Measurements from ENCODE around the gene NECTIN4.
A peak's percentile ranks its signal among the peaks of the same experiment; 100 is the strongest.

The NECTIN4 gene

DNA sequence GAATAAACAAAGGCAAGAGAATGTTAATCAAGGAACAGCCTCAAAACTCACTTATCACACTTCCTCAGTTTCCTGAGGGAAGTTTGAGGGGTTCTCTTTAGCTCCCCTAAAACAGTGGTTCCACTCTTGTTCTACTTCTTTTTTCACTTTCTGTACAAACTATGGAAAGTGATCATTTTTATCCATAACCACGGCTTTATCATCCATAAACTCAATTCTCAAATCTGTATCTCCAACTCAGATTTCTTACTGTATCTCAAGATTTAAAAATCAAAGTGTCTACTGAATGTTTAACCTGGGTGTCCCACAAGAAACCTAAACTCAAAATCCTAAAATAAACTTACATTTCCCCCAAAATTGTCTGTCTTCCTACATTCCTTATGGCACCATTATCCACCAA lies 24.6 kb upstream of the NECTIN4 start:
- DNase-seq, result no peak

DNA sequence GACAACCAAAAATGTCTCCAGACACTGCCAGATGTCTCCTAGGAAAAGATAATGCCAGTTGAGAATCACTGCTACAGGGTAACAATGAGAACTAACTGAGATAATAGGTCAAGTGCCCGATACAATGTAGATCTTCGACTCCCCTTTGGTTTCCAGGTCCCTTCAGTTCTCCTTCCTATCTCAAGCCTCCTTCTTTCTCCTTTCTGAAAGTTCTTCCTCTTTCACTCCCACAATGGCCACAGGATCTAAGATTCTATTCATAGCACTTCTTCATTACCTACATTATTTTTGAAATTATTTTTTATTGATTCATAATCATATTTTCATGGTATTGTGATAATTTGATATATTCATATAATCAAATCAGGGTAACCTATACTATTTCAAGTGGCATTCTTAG lies 22.2 kb upstream of the NECTIN4 start:
- DNase-seq, result no peak

- no peak for DNase-seq
Observed at GRCh38 chr1:161111117-161111516, 21.8 kb upstream of the NECTIN4 start.

DNA sequence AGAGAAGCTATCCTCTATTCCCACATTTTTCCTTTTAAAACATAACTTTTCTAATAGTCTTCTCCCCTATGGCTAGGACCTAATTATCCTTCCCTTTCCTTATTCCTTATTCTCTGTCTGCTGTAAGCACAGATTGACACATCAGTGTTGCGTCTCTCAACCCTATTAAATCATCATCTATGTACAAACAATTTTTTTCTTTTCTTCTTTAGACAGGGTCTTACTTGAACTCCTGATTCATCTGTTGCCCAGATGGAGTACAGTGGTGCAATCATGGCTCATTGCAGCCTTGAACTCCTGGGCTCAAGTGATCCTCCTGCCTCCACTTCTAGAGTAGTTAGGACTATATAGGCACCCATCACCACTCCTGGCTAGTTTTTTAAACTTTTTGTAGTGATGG lies 17.1 kb upstream of the NECTIN4 start:
- no peak for DNase-seq

GRCh38 chr1:161100556-161100955 lies 11.2 kb upstream of the NECTIN4 start:
- DNase-seq, result no peak

DNA sequence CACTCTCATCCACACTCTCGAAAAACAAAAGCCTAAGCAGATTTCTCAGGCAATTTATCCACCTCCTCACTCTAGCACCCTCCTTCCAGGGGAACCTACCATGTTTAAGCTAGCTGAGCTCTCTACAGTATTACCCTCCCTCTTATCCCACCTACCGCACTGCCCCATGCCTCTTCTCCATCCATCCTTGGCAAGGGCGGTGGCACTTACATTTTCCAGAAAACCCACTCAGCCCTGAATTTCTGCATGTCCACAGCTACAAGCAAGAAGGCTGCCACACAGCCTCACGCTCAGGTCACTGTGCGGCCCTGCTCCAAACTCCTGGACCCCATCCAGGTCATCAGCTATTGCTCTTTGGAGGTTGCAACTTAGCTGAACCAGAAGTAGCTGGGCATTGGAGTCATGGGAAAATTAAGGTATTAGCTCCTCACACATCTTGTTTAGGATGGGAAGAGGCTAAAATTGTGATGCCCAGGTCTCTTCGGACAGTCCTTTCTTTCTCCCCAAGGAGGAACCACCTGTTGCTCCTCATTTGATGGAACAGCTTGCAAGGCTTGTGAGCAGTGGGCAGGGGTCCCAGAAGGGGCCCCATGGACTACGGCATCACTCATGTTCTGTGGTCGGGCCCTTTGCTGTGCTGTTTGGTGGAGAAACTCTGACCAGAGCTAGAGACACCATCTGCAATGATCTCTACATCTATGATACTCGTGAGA lies 9.9 kb upstream of the NECTIN4 start:
- DNase-seq, result no peak

DNA sequence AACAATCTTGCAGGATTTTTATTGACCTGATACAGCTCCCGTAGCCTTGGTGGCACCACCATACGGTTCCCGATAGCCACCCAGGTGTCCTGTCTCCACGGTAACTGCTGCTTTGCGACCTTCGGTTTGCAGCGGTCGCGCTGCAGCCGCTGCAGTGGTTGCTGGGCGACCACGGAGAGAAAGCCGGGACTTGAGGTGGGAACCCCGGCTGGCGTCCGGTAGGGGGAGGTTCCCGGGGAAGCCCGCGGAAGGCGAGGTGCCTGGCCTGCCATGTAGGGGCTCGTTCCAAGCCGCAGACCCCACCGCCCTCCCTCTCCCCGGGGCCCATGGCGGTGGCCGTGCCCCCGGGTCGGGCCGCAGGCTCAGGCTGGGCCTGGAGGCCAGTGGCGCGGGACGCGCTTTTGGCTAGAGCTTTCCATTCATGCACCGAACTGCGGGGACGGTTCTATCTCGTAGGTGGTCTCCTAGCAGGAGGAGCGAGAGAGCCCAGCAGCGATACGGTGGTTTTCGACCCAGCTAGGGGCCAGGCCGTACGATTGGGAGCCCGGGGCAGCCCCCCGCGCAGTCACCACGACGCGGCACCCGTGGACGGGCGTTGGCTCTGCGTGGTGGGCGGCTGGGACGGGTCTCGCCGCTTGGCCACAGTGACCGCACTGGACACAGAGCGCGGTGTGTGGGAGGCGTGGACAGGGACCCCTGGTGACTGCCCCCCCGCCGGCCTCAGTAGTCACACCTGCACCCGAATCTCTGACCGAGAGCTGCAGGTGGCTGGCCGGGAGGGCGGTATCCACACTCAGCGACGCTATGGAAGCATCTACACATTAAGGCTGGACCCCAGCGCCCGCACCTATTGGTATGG lies 9.1 kb upstream of the NECTIN4 start, which contains the start of gene KLHDC9:
TSS of gene KLHDC9 (plus strand) at position 152 of the 859 bp plus-strand sequence. CDS start at position 327, 175 bp downstream.
- DNase-seq, result peak in 50 of 56 donors; percentile 34 to 91 (median 74)

DNA sequence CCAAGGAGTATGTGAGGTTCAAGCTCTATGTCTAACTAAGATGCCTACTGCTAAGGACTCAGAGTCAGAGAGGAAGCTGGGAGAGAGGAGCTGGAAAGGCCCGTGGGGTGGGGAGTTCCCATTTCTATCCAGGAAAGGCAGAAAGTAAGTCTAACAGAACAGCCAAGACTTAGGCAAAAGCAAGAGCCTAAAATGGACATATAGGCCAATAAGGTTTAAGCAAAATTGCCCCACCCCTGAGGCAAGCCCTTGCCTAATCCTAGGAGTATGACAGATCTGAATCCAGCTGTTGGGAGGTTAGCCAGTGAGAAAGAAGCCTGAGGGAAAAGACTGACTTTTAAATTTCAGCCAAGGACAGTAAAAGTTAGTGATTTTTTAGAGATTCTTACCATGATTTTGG lies 7.2 kb upstream of the NECTIN4 start:
- no peak for DNase-seq

GRCh38 chr1:161096015-161096414 lies 6.7 kb upstream of the NECTIN4 start:
- DNase-seq, result no peak

DNA sequence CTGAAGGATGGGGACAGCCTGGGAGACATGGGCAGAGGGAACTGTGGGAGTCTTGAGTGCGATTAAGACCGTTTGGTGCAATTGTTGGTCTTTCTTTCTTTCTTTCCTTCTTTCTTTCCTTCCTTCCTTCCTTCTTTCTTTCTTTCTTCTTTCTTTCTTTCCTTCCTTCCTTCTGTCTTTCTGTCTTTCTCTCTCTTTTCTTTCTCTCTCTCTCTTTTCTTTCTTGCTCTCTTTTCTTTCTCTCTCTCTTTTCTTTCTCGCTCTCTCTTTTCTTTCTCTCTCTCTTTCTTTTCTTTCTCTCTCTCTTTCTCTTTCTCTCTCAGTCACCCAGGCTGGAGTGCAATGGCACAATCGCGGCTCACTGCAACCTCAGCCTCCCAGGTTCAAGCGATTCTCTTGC lies 5.9 kb upstream of the NECTIN4 start:
- no peak for DNase-seq

DNA sequence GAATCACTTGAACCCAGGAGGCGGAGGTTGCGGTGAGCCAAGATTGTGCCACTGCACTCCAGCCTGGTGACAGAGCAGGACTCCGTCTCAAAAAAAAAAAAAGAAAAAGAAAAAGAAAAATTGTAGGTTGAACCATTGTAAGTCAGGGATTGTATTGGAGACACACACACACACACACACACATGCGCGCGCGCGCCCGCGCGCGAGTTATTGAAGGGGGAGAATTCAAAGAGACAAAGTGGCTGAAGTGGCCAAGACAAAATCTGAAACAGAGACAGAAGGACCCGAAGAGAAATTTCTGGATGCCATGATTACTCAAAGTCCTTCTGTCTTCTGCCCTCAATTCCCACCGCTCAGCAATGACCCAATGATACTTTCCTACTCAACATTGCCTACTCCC lies 5.1 kb upstream of the NECTIN4 start:
- no peak for DNase-seq

- no peak for DNase-seq
Observed at GRCh38 chr1:161092621-161093028, 3.3 kb upstream of the NECTIN4 start.

DNA sequence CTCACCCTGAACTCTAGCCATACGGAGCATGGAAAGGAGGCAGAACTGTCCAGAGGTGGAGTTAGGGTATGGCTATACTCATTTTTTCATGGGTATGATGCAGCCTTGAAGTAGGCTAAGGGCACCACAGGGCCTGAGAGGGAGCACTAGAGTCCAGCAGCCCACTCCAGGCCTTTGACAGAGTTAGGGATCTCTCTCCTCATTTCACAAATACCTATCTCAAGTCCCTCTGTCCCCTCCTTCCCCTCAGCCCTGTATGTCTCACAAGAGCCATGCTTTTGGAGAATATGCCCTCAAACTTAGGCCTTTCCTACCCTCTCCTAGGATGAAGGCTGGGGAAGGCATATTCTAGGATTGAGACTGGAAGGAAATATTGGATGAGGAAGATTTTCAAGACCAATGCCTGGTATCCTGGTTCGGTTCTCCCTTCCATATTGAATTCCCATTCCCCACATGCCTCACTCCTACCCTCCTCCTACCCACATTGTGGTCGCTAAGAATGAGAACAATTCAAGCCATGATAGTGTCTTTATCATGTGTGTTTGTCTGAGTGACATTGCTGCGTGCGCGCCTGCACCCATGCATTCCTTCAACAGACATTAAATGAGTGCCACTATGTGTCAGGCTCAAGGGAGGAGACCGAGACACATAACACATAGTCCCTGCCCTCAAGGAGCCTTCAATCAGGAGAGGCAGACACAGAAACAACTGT lies 2.6 kb upstream of the NECTIN4 start:
- no peak for DNase-seq

DNA sequence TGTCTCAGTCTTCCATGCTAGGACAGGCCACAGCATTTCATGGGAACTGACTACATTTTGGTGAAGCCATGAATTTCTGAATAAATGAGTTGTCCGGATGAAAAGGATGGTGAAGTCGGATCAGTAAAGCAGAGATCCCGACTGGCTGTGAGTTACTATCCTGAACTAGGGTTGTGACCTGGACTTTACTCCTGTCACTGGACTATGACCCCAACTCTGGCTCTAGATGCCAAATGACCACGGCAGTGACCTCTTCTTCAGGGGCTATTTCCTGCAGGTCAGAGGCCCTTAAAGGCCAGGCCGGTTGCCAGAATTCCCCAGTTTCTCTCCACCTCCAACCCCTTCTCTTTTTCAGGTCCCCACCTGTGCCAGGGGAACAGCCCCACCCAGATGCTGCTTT lies 1.7 kb upstream of the NECTIN4 start:
- DNase-seq, result no peak

GRCh38 chr1:161090617-161091016 lies 1.3 kb upstream of the NECTIN4 start:
- DNase-seq, result no peak

GRCh38 chr1:161089938-161090337 lies 580 bp upstream of the NECTIN4 start:
- no peak for DNase-seq

- DNase-seq, result no peak
Observed at GRCh38 chr1:161088587-161089110, 709 bp downstream of the NECTIN4 start.

- DNase-seq, result no peak
Observed at GRCh38 chr1:161086457-161086856, 2.9 kb downstream of the NECTIN4 start.

- no peak for DNase-seq
Observed at GRCh38 chr1:161085165-161085564, 4.2 kb downstream of the NECTIN4 start.

- no peak for DNase-seq
Observed at GRCh38 chr1:161084597-161084988, 4.8 kb downstream of the NECTIN4 start.

DNA sequence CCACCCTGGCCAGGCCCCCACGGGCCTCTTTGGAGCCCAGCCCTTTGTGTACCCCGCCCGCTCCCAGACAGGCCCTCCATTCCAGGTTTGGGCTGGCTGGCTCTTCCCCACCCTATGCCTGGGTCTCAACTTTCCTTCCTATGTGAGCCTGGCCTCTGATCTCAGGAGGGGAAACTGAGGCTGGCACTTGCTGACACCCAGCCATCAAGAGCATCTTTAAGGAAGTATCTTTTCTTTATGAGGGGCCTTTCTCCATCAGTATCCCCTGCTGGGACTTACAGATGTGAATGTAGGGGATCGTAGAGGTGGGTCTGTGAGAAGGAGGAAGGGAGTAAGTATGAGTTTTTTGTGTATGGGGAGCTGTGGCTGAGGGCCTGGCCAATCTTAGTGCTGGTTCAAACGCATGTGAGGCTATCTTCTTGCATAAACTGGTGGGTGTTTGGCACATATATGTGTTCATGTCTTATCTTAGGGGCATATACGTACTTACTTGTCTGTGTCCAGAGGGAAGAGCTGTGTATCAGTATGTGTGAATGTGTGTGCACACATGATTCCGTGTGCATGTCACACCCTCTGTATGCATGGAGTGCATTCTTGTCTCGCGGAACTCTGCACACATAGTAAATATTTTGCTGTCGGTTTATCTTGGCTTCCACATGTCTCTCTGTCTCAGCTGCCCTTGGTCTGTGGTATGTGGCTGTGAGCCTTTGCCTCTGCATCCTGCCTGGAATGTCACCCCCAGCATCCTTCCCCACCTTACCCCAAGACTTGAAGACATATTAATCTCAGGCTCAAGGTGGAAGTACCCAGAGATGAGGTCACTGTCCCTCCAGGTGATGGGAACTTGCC lies 5.4 kb downstream of the NECTIN4 start:
- DNase-seq, result no peak

Measured in nucleus accumbens (tissue), 56 donors.